PC-3 (cell line): ENCODE results near the gene RPL39L.
"Not testable (repeated sequence)": the region's sequence is repeated elsewhere in the genome, so short reads cannot be mapped to it uniquely, and the experiment has no call there.

ENCODE experiments used
- EZH2 ChIP-seq: fragments of 300-600 bp; sonication (generic); IDR thresholded peaks from one replicate; pipeline ENCODE4 v1.6.1; 2017; ENCODE audit warnings: antibody characterized with exemption, mild to moderate bottlenecking, low read length; ENCODE audit not compliant: unreplicated experiment
- EZH2phosphoT487 ChIP-seq: fragments of 300-600 bp; sonication (generic); IDR thresholded peaks from 2 replicates; pipeline ENCODE4 v1.6.1; 2018; ENCODE audit warnings: mild to moderate bottlenecking, antibody characterized with exemption, low read length, borderline replicate concordance
- TF ChIP-seq, protein P1 (sequence below): fragments of 300-600 bp; sonication (generic); conservative IDR thresholded peaks from 2 replicates; pipeline ENCODE4 v1.5.1; 2017; ENCODE audit warnings: antibody characterized with exemption, low read depth, mild to moderate bottlenecking, low read length

DNA sequence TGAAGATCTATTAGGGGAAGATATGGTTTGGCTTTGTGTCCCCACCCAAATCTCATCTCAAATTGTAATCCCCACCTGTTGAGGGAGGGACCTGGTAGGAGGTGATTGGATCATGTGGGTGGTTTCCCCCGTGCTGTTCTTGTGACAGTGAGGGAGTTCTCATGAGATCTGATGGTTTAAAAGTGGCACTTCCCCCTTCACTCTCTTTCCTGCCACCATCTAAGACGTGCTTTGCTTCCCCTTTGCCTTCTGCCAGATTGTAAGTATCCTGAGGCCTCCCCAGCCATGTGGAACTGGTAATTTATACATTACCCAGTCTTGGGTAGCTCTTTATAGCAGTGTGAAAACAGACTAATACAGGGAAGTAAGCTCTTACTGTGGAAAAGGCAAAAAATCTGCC lies 6.1 kb downstream of the RPL39L start:
- TF ChIP-seq, protein P1, sequence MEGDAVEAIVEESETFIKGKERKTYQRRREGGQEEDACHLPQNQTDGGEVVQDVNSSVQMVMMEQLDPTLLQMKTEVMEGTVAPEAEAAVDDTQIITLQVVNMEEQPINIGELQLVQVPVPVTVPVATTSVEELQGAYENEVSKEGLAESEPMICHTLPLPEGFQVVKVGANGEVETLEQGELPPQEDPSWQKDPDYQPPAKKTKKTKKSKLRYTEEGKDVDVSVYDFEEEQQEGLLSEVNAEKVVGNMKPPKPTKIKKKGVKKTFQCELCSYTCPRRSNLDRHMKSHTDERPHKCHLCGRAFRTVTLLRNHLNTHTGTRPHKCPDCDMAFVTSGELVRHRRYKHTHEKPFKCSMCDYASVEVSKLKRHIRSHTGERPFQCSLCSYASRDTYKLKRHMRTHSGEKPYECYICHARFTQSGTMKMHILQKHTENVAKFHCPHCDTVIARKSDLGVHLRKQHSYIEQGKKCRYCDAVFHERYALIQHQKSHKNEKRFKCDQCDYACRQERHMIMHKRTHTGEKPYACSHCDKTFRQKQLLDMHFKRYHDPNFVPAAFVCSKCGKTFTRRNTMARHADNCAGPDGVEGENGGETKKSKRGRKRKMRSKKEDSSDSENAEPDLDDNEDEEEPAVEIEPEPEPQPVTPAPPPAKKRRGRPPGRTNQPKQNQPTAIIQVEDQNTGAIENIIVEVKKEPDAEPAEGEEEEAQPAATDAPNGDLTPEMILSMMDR: not testable (repeated sequence)
- not testable (repeated sequence) for TF ChIP-seq EZH2, EZH2phosphoT487
